Thoracic aorta (tissue), 2 donors: ENCODE results near the gene RIMKLB. TPM values are rescaled to one million over a fixed set of nuclear protein-coding genes. Genes with fewer than 3 reads are reported as not detected.
"Not testable (repeated sequence)": the region's sequence is repeated elsewhere in the genome, so short reads cannot be mapped to it uniquely, and the experiment has no call there.

ENCODE experiments used
- ATAC-seq: fragments of 150-250 bp; one replicate; pipeline ENCODE4 v1.8.0; 2017; ENCODE audit warnings: low read depth; ENCODE audit not compliant: insufficient number of reproducible peaks, low FRiP score
- DNase-seq: peaks from one replicate; pipeline ENCODE4 v3.0.0-alpha.2; 2020; ENCODE audit warnings: low spot score
- H3K27ac ChIP-seq, 2 donors: fragments of 200-600 bp; sonication (generic); 1 replicate in 1 of 2; 2 replicates in 1 of 2; pipeline ENCODE4 v1.5.1; 2016; ENCODE audit warnings: mild to moderate bottlenecking in 2 of 2, moderate library complexity in 2 of 2
- H3K27me3 ChIP-seq: fragments of 200-600 bp; sonication (generic); replicated peaks from 2 replicates; pipeline ENCODE4 v1.6.0; 2016; ENCODE audit warnings: mild to moderate bottlenecking; ENCODE audit not compliant: insufficient read depth
- H3K36me3 ChIP-seq: fragments of 200-600 bp; sonication (generic); one replicate; pipeline ENCODE4 v1.5.1; 2016
- H3K4me1 ChIP-seq, 2 donors: fragments of 200-600 bp; sonication (generic); 1 replicate in 1 of 2; 2 replicates in 1 of 2; pipeline versions ENCODE4 v1.5.1 to v1.6.0; 2016; ENCODE audit warnings: low read depth in 2 of 2, mild to moderate bottlenecking in 1 of 2; ENCODE audit not compliant: control insufficient read depth in 1 of 2
- H3K4me3 ChIP-seq: fragments of 200-600 bp; sonication (generic); 2 replicates; pipeline ENCODE4 v1.5.1; 2016; ENCODE audit warnings: mild to moderate bottlenecking
- H3K9me3 ChIP-seq: fragments of 200-600 bp; sonication (generic); 2 replicates; pipeline ENCODE4 v1.5.1; 2016
- total RNA-seq, 2 donors: library from RNA; depleted of rRNA; stranded (reverse); fragments of >200 nt; gene quantifications; one replicate each; pipeline versions ENCODE4 v1.1.0 to v1.2.3, GENCODE V29; 2016
- TF ChIP-seq, protein P1 (sequence below): fragments of 200-600 bp; sonication (generic); IDR thresholded peaks from one replicate; pipeline ENCODE4 v1.5.1; 2019; ENCODE audit warnings: antibody characterized with exemption

The RIMKLB gene
- total RNA-seq, 2 donors from 2014 or later: 87.6 to 159 TPM

DNA sequence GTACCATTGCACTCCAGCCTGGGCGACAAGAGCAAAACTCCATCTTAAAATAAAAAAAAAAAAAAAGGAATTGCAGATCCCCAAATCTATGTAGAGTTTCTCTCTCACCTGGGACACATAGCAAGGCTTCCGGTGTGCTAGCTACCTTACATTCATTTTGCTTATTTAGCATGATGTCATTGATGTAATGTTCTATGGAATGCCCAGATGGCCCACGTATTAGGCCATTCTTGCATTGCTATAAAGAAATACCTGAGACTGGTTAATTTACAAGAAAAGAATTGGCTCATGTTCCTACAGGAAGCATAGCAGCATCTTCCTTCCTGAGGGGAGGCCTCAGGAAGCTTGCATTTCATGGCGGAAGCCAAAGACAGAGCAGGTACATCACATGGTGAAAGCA, 87.7 kb downstream of the RIMKLB start:
- no peak for DNase-seq
- TF ChIP-seq, protein P1, sequence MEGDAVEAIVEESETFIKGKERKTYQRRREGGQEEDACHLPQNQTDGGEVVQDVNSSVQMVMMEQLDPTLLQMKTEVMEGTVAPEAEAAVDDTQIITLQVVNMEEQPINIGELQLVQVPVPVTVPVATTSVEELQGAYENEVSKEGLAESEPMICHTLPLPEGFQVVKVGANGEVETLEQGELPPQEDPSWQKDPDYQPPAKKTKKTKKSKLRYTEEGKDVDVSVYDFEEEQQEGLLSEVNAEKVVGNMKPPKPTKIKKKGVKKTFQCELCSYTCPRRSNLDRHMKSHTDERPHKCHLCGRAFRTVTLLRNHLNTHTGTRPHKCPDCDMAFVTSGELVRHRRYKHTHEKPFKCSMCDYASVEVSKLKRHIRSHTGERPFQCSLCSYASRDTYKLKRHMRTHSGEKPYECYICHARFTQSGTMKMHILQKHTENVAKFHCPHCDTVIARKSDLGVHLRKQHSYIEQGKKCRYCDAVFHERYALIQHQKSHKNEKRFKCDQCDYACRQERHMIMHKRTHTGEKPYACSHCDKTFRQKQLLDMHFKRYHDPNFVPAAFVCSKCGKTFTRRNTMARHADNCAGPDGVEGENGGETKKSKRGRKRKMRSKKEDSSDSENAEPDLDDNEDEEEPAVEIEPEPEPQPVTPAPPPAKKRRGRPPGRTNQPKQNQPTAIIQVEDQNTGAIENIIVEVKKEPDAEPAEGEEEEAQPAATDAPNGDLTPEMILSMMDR: no peak
- H3K4me3 ChIP-seq: no peak overlapping the region
- H3K36me3 ChIP-seq: no peaks in the 10 kb centered on the region
- H3K9me3 ChIP-seq: no peaks in the 10 kb centered on the region
- no peak for ATAC-seq
- H3K4me1 ChIP-seq: peaks cover 2 to 18% of the 10 kb centered on the region in 2 donors
- H3K27me3 ChIP-seq: no peaks in the 10 kb centered on the region
- H3K27ac ChIP-seq: no peak overlapping the region

DNA sequence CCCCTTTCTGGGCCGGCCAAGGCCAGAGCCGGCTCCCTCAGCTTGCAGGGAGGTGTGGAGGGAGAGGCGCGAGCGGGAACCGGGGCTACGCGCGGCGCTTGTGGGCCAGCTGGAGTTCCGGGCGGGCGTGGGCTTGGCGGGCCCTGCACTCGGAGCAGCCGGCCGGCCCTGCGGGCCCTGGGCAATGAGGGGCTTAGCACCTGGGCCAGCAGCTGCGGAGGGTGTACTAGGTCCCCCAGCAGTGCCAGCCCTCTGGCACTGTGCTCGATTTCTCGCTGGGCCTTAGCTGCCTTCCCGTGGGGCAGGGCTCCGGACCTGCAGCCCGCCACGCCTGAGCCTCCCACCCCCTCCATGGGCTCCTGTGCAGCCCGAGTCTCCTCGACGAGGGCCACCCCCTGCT, 89.4 kb downstream of the RIMKLB start:
- DNase-seq, ATAC-seq: not testable (repeated sequence)

DNA sequence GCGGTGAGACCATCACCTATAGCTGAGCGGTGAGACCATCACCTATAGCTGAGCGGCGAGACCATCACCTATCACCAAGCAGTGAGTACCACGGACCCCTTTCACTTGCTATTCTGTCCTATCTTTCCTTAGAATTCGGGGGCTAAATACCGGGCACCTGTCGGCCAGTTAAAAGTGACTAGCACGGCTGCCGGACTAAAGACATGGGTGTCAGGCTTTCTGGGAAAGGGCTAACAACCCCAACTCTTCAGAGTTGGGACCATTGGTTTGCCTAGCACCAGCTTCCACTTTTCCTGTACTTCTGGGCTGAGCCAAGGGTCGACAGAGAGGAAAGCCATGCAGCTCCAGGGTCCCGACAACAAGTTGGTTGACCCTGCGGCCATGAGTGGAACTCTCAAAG, 90.9 kb downstream of the RIMKLB start:
- not testable (repeated sequence) for DNase-seq, H3K27ac ChIP-seq, H3K9me3 ChIP-seq, H3K4me1 ChIP-seq, ATAC-seq, H3K36me3 ChIP-seq, H3K27me3 ChIP-seq
- H3K4me3 ChIP-seq: peak overlapping the region; percentile 55

More for the DNA sequence above, 89.4 kb downstream of the RIMKLB start:
- not testable (repeated sequence) for H3K4me1 ChIP-seq, H3K27ac ChIP-seq, H3K4me3 ChIP-seq, H3K36me3 ChIP-seq, H3K9me3 ChIP-seq, H3K27me3 ChIP-seq

DNA sequence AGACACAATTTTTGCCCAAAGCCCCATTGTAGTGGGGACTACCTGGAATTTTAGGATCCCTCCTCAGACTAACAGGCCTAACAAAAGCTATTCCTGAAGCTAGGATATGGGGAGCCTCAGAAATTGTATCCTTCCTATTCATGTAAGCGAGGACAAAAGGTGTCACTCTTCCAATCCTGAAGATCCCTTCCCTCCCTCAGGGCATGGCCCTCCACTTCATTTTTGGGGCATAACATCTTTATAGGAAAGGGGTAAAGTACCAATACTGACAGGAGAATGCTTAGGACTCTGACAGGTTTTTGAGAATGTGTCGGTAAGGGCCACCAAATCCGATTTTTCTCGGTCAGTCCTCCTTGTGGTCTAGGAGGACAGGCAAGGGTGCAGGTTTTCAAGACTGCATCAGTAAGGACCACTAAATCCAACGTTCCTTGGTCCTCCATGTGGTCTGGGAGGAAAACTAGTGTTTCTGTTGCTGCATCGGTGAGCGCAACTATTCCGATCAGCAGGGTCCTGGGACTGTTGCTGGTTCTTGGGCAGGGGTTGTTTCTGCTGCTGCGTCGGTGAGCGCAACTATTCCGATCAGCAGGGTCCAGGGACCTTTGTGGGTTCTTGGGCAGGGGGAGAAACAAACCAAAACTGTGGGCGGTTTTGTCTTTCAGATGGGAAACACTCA, 91.7 kb downstream of the RIMKLB start:
- H3K4me1 ChIP-seq, ATAC-seq, DNase-seq, H3K27me3 ChIP-seq, H3K9me3 ChIP-seq, H3K36me3 ChIP-seq, H3K27ac ChIP-seq: not testable (repeated sequence)
- peak overlapping the region; percentile 55 for H3K4me3 ChIP-seq

DNA sequence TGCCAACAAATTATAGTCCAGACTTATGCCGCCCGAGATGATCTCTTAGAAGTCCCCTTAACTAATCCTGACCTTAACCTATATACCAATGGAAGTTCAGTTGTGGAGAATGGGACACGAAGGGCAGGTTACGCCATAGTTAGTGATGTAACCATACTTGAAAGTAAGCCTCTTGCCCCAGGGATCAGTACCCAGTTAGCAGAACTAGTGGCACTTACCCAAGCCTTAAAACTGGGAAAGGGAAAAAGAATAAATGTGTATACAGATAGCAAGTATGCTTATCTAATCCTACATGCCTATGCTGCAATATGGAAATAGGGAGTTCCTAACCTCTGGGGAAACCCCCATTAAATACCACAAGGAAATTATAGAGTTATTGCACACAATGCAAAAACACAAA, 95.4 kb downstream of the RIMKLB start:
- not testable (repeated sequence) for DNase-seq, H3K9me3 ChIP-seq, ATAC-seq, H3K4me3 ChIP-seq, H3K36me3 ChIP-seq, H3K27me3 ChIP-seq, H3K27ac ChIP-seq, H3K4me1 ChIP-seq

DNA sequence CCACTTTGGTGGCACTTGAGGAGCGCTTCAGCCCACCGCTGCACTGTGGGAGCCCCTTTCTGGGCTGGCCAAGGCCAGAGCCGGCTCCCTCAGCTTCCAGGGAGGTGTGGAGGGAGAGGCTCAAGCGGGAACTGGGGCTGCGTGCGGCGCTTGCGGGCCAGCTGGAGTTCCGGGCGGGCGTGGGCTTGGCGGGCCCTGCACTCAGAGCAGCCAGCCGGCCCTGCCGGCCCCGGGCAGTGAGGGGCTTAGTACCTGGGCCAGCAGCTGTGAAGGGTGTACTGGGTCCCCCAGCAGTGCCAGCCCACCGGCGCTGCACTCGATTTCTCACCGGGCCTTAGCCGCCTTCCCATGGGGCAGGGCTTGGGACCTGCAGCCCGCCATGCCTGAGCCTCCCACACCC, 96.8 kb downstream of the RIMKLB start:
- not testable (repeated sequence) for DNase-seq, H3K27me3 ChIP-seq, H3K4me1 ChIP-seq, H3K36me3 ChIP-seq, H3K4me3 ChIP-seq, ATAC-seq, H3K9me3 ChIP-seq, H3K27ac ChIP-seq

DNA sequence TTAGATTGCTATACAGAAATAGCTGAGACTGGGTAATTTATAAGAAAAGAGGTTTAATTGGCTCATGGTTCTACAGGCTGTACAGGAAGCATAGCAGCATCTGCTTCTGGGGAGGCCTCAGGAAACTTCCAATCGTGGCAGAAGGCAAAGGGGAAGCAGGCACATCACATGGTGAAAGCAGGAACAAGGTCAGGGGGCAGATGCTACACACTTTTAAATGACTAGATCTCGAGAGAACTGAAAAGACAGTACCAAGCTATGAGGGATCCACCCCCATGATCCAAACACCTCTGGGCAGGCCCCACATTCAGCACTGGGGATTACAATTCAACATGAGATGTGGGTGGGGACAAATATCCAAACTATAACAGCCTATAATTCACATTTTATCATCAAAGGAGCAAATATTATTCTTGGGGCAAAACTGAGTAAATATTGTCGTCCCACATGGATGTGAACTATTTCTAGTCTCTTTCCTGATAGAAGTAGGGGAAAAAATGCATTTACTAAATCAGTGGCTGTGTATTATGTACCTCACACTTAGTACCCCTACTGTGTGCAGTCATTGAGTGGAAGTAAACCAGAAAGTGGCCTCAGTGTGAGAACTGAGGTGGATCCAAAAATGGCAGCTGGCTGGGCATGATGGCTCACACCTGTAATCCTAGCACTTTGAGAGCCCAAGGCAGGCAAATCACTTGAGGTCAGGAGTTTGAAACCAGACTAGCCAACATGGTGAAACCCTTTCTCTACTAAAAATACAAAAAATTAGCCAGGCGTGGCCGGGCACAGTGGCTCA, 99.2 kb downstream of the RIMKLB start:
- Histone ChIP-seq H3K27me3 (no peaks in the 10 kb centered on the region), H3K27ac (no peak overlapping the region), H3K36me3 (no peaks in the 10 kb centered on the region), H3K4me1 (no peaks in the 10 kb centered on the region), H3K4me3 (no peak overlapping the region), H3K9me3 (no peaks in the 10 kb centered on the region)
- no peak for DNase-seq
- no peak for ATAC-seq
- TF ChIP-seq, protein P1: no peak

DNA sequence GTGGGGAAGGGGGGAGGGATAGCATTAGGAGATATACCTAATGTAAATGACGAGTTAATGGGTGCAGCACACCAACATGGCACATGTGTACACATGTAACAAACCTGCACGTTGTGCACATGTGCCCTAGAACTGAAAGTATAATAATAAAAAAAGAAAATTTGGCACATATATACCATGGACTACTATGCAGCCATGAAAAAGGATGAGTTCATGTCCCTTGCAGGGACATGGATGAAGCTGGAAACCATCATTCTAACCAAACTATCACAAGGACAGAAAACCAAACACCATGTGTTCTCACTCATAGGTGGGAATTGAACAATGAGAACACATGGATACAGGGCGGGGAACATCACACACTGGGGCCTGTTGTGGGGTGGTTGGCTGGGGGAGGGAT, 103.4 kb downstream of the RIMKLB start:
- ATAC-seq, H3K9me3 ChIP-seq, H3K27me3 ChIP-seq: not testable (repeated sequence)

DNA sequence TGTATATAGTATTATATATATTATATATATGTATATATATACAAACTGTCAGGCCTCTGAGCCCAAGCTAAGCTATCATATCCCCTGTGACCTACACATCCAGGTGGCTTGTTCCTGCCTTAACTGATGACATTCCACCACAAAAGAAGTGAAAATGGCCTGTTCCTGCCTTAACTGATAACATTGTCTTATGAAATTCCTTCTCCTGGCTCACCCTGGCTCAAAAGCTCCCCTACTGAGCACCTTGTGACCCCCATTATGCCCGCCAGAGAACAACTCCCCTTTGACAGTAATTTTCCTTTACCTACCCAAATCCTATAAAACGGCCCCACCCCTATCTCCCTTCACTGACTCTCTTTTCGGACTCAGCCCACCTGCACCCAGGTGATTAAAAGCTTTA, 107.0 kb downstream of the RIMKLB start:
- not testable (repeated sequence) for ATAC-seq, DNase-seq, H3K36me3 ChIP-seq, H3K27ac ChIP-seq, H3K27me3 ChIP-seq, H3K4me1 ChIP-seq, H3K9me3 ChIP-seq, H3K4me3 ChIP-seq

More for the DNA sequence above, 103.4 kb downstream of the RIMKLB start:
- DNase-seq, H3K27ac ChIP-seq, H3K36me3 ChIP-seq, H3K4me3 ChIP-seq, H3K4me1 ChIP-seq: not testable (repeated sequence)

DNA sequence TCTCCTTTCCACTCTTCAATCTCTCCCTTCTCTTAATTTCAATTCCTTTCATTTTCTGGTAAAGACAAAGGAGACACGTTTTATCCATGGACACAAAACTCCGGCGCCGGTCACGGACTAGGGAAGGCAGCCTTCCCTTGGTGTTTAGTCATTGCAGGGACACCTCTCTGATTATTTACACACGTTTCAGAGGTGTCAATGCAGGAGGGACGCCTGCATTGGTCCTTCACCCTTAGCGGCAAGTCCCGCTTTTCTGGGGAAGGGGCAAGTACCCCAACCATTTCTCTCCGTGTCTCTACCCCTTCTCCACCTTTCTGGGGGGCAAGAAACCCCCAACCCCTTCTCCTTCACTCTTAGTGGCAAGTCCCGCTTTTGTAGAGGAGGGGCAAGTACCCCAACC, 107.7 kb downstream of the RIMKLB start:
- not testable (repeated sequence) for H3K4me3 ChIP-seq, H3K4me1 ChIP-seq, DNase-seq, H3K27me3 ChIP-seq, H3K27ac ChIP-seq, H3K36me3 ChIP-seq, H3K9me3 ChIP-seq, ATAC-seq
